ENCODE results near the gene OR1I1.

GRCh38 chr19:15098460-15098859 is 16.4 kb downstream of the OR1I1 start:
- TF ChIP-seq CTCF (IDR thresholded peaks at IDR 0.05), result no peak
- no peak for TF ChIP-seq POLR2AphosphoS5 (IDR thresholded peaks at IDR 0.05)
- TF ChIP-seq EP300 (IDR thresholded peaks at IDR 0.05), result no peak

All from stomach (tissue), 4 donors.